Kidney epithelial cell (primary cell): Measurements from ENCODE around the gene TCERG1. TPM values are rescaled to one million over a fixed set of nuclear protein-coding genes. Genes with fewer than 3 reads are reported as not detected.

ENCODE experiments used
- DNase-seq: peaks from one replicate; pipeline ENCODE4 v3.0.0-alpha.2; 2010; ENCODE audit warnings: low read depth
- H3K27me3 ChIP-seq: 2 replicates; pipeline ENCODE4 v1.6.0; 2011; ENCODE audit warnings: low read length; ENCODE audit not compliant: control insufficient read depth, insufficient read depth
- H3K36me3 ChIP-seq: 2 replicates; pipeline ENCODE4 v1.5.1; 2011; ENCODE audit warnings: low read length; ENCODE audit not compliant: control insufficient read depth, insufficient read depth
- H3K4me3 ChIP-seq: 2 replicates; pipeline ENCODE4 v1.5.1; 2011; ENCODE audit warnings: low read depth, mild to moderate bottlenecking, control low read depth, low read length
- total RNA-seq: library from RNA; depleted of rRNA; stranded (reverse); fragments of >200 nt; gene quantifications from 2 replicates; pipeline ENCODE4 v1.2.3, GENCODE V29; 2015
- TF ChIP-seq, protein P1 (sequence below): IDR thresholded peaks from 2 replicates; pipeline ENCODE4 v1.5.1; 2011; ENCODE audit warnings: mild to moderate bottlenecking, moderate library complexity, low read length, control low read depth, inconsistent platforms; ENCODE audit not compliant: insufficient read depth, poor library complexity, severe bottlenecking

TCERG1 gene
- total RNA-seq, 1 donor from 2014 or later: 50.1 TPM

DNA sequence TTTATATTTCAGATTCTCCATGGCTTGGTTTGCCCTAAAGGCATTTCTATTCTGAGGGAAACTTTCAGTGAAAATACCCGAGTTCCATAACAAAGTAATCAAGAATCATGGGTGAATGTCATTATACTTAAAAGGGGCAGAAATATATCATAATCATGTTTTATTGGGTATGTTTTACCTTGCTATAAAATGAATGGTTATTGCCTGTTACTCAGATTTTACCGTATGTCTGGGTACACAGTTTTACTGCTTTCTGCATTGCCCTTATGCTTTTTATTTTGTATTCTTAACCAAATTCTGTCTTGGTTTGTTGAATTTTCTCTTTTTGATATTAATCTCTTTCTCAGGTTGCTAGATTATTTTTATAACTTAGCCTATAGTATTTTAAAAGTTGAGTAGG is 66.3 kb downstream of the TCERG1 start:
- H3K4me3 ChIP-seq: no peak overlapping the region
- H3K36me3 ChIP-seq: no peaks in the 10 kb centered on the region
- H3K27me3 ChIP-seq: no peaks in the 10 kb centered on the region
- no peak for DNase-seq
- TF ChIP-seq, protein P1, sequence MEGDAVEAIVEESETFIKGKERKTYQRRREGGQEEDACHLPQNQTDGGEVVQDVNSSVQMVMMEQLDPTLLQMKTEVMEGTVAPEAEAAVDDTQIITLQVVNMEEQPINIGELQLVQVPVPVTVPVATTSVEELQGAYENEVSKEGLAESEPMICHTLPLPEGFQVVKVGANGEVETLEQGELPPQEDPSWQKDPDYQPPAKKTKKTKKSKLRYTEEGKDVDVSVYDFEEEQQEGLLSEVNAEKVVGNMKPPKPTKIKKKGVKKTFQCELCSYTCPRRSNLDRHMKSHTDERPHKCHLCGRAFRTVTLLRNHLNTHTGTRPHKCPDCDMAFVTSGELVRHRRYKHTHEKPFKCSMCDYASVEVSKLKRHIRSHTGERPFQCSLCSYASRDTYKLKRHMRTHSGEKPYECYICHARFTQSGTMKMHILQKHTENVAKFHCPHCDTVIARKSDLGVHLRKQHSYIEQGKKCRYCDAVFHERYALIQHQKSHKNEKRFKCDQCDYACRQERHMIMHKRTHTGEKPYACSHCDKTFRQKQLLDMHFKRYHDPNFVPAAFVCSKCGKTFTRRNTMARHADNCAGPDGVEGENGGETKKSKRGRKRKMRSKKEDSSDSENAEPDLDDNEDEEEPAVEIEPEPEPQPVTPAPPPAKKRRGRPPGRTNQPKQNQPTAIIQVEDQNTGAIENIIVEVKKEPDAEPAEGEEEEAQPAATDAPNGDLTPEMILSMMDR: no peak

DNA sequence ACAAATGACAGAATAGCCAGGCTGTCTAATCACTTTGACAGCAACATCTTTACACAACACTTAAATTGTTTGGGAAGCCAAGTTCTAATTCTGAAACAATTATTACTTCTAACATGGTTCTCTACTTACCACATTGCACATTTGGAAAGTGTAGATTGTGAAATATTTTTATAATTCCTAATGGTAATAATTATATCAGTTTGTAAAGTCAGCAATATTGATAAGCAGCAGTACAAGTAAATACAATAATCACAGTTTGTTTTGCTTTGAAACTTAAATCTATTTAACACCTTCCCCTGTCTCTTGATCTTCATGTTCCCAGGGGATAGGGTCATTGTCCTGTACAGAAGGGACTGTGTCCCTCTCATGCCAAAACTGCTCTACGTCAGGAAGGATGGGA is 67.4 kb downstream of the TCERG1 start:
- no peak for DNase-seq
- H3K36me3 ChIP-seq: no peaks in the 10 kb centered on the region
- H3K27me3 ChIP-seq: no peaks in the 10 kb centered on the region
- TF ChIP-seq, protein P1: no peak
- H3K4me3 ChIP-seq: no peak overlapping the region

DNA sequence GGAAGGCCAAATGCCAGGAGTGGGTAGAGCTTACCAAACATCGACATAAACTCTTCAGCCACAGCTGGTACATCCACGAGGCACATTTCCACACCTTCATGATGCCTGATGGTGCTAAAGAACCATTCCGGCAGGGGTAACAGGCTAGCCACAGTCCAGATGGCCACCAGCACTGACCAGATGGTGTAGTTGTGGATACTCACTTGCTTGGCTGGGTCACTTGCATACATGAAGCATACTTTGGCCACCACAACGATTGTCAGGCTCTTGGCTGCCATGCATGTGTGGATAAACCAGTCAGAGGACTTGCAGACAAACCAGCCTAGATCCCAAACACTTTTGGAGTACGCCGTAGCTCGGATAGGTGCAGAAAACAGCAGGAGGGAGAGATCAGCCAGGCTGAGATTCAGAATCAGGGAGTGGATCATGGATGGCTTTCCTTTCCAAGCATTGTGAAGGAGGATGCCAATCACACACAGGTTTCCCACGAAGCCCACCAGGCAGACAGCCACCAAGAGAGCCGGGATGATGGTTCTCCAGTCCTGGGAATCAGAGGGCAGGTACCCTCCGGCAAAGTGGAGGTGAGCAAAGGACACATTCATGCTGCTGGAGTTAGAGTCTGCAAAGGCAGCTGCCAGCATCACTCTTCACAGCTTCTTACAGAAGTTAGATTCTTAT is 68.5 kb downstream of the TCERG1 start:
- H3K27me3 ChIP-seq: no peaks in the 10 kb centered on the region
- no peak overlapping the region for H3K4me3 ChIP-seq
- no peak for DNase-seq
- TF ChIP-seq, protein P1: no peak
- no peaks in the 10 kb centered on the region for H3K36me3 ChIP-seq

DNA sequence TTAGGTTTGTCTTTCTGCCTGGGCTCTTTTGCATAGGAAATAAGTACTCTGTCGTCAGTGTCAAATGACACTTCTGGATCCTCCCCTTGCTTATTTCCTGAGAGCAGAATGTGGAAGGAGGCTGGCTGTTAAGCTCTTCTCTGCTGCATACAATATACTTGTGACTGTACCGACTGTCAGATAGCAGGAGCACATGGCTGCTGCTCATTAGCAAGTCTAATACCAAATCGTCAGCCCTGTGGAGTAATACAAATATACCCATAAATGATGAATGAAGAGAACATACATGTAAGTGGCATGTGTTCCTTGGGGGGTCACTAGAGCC is 69.0 kb downstream of the TCERG1 start, which contains the start of gene GPR151:
Gene GPR151 (minus strand): TSS at position 40 of the 325 bp plus-strand sequence. CDS start 77 bp downstream, outside the sequence.
- no peak for DNase-seq
- TF ChIP-seq, protein P1: no peak
- no peaks in the 10 kb centered on the region for H3K27me3 ChIP-seq
- H3K36me3 ChIP-seq: no peaks in the 10 kb centered on the region
- H3K4me3 ChIP-seq: no peak within 1 kb of the TSS

DNA sequence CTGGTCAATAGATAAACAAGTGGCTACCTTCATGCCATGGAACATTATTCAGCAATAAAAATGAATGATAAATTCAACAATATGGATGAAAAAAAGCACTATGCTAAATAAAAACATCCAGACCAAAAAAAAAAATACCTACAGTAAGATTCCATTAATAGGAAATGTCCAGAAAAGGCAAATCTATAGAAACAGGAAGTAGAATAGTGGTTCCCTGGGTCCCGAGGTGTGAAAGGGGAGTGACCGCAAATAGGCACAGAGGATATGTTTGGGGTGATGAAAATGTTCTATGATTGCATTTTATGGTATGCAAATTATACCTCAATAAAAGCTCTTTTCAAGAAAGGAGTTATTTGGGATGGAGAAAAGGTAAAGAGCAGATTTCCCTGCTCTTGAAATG is 72.4 kb downstream of the TCERG1 start:
- TF ChIP-seq, protein P1: no peak
- H3K4me3 ChIP-seq: no peak overlapping the region
- DNase-seq: no peak
- H3K27me3 ChIP-seq: no peaks in the 10 kb centered on the region
- H3K36me3 ChIP-seq: no peaks in the 10 kb centered on the region

DNA sequence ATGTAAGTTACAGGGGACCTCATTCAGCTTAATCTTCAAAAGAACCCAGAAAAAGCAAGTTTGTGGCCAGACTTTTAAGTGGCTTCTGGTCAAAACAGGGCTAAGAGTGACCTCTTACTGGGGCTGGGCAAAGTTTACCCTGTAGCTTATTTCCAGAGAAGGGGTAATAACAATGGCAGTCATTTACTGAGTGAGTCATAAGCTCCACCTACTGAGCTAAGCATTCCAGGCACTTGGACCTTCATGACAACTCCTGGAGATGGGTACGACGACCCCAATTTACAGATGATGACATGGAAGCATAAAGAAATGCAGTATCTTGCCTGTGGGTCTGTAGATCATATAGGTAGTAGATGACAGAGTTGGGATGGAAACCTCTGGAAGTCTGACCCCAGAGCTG is 73.6 kb downstream of the TCERG1 start:
- no peak overlapping the region for H3K4me3 ChIP-seq
- no peaks in the 10 kb centered on the region for H3K27me3 ChIP-seq
- H3K36me3 ChIP-seq: no peaks in the 10 kb centered on the region
- TF ChIP-seq, protein P1: no peak
- no peak for DNase-seq
